GM21529 (cell line): ENCODE results near the gene HCK.

Experiments used
- ATAC-seq: cut with Tn5 transposase; IDR thresholded peaks from one replicate; pipeline ENCODE4 v1.9.1; 2021; ENCODE audit not compliant: unreplicated experiment

The HCK gene

DNA sequence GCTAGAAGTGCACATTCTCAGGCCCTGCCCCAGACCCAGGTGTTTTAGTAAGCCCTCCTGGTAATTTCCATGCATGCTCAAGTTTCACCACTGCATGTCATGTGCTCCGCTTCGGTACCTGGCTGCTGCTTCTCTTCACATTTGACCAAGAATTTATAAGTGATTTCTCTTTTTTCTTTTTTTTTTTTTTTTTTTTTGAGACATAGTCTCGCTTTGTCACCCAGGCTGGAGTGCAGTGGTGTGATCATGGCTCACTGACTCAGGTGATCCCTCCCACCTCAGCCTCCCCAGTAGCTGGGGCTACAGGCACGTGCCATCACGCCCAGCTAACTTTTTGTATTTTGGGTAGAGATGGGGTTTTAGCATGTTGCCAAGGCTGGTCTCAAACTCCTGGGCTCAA is 73.5 kb downstream of the HCK start:
- ATAC-seq: no peak

DNA sequence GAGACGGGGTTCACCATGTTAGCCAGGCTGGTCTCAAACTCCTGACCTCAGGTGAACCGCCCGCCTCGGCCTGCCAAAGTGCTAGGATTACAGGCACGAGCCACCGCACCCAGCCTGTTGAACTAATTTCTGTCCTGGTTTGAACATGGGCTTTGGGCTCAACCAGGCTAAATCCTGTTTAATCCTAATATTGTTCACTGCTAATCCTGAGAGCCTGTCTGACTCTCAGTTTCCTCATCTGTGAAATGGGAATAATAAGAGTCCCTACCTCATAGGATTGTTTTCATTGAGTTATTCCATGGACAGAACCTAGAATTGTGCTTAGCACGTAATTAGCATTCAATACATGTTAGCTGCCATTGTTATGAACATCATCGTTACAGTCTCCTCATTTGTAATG is 74.9 kb downstream of the HCK start:
- no peak for ATAC-seq

DNA sequence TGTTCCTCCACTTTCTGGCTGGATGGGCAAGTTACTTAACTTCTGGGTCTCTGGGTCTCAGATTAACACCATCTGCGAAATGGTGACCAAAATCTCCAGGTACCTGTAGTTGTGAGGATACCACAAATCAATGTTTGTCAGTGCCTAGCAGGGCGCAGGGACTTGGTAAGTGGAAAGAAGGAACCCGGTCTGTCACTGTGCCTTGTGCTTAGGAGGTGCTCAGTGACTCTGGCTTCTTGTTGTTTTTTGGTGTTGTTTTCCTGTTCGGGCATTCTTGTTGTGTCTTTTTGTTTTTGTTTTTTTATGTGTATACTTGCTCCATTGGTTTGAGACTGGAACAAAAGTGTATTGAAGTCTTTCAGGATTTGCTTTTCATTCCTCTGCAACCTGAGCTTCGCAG is 75.3 kb downstream of the HCK start:
- ATAC-seq: no peak

DNA sequence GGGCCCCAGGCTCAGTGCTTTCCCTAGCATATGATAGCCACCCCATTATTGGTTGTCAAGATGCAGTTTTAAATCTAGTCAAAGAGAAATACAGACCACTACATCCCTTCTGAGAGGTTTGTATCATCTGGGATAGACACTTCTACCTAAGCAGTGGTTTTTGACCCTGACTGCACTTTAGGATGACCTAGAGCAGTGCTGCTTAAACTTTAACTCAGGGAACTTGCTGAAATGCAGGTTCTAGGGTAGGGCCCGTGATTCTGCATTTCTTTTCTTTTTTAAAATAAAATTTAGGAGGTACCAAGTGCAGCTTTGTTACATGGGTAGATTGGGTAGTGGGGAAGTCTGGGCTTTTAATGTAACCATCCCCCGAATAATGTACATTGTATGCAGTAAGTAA is 76.1 kb downstream of the HCK start:
- no peak for ATAC-seq

DNA sequence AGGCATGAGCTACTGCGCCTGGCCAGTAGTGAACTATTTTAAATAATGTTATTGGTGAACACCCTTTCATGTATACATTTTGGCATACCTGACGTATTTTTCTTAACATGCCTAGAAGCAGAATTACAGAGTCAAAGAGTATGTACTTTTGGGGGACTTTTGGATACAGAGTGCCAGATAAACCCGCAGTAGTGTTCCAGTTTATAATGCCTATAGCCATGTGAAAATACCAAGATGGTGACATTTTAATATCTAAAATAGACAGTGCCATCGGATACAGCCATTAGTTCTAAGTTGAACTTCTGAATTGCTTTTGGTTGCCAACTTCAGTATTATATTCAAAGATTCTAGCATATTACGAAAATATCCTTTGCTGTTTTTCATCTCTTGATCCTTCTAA is 77.8 kb downstream of the HCK start:
- ATAC-seq: no peak

DNA sequence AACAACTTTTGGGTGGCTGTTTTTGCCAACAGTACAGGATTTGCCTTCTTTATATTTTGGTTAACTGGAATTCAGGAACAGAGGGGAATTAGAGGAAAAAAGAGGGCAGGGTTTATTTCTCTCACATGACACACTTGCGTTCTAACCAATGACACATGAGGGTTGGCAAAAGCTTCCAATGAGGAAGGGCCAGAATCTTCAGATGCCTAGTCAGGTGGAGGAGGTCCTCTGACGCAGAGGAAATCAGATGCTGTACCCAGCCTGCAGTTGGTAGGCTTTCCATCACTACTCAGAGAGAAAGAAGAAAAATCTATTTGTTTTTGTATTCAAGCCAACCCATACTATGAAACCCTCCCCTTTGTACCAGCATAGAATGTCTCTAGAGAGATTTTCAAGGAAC is 78.3 kb downstream of the HCK start:
- no peak for ATAC-seq

DNA sequence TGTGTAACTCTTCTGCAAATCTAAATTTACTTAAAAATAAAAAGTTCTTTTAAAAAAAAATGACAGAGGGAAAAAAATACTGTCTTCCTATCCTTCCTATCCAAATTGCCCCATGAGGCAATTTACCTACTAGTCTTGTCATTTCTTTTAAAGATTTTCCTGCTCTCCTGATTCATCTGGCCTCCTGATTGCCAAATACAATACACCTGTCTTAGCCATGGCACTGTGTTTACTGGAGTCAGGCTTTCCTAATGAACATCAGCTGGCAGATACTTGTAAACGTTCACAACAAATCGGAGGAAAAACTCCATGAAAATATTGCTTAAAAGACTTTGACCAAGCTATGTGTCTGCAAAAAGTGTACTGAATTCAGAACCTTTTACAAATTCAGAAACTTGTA is 78.9 kb downstream of the HCK start:
- ATAC-seq: no peak

DNA sequence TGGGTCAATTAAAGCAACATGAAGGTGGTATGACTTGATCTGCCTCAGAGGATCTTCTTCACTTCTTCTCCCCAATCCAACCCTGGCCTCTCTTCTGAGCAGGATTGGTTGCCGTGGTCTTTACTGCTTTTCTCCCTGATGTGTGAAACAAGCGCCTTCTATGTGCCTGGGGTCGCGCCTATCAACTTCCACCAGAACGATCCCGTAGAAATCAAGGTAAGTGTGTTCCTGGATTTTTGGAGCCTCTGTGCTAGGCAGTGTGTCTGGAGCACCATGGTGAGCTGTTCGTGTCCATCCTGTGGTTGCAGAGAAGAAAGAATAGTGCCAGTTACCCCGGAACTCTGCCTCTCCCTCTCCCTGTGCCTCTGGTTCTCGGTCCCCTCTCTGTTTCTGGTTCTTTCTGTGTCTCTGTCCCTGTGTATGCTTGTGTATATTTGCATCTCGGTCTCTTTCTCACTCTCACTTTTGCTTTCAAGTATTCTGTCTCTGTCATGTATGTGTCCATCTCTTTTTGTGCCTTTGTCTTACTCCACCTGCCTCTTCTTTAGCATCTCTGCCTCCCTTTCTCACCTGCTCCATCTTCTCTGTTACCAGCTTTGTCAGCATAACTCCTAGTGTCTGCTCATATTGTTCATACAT is 81.0 kb downstream of the HCK start:
- peak; percentile 73 for ATAC-seq

DNA sequence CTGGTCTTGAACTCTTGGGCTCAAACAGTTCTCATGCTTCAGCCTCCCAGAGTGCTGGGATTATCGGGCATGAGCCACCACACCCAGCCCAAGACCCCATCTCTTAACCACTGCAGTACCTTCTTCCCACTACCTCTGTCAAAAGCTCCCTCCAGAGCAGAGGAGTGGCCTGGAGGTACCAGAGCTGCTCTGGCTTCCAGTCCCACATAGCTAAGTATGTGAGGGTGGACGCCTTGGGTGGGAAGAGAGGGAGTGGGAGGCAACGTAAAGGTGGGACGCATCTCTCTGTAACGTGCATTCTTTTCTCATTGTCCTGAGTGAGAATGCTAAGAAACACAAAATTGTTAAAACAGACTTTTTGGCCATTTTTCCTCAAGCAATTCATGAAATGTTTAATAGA is 82.0 kb downstream of the HCK start:
- no peak for ATAC-seq

DNA sequence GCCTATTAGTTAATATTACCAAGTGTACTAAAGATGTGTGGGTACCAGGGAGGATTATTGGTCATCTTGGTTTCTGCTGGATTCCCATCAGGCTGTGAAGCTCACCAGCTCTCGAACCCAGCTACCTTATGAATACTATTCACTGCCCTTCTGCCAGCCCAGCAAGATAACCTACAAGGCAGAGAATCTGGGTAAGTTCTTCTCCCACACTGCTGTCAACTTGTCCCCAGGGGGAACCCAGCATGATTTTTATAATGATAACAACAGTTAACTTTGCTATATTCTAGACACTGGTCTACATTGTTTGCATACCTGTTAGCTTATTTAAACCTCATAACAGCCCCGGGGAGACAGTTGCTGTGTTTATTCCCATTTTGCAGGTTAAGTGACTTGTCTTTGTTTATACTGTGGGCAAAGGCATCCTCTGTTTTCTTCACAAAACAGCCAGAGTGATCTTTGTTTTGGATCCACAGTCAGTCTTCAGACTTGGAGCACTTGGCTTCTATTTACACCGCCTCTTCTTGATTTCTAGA is 84.0 kb downstream of the HCK start:
- no peak for ATAC-seq

DNA sequence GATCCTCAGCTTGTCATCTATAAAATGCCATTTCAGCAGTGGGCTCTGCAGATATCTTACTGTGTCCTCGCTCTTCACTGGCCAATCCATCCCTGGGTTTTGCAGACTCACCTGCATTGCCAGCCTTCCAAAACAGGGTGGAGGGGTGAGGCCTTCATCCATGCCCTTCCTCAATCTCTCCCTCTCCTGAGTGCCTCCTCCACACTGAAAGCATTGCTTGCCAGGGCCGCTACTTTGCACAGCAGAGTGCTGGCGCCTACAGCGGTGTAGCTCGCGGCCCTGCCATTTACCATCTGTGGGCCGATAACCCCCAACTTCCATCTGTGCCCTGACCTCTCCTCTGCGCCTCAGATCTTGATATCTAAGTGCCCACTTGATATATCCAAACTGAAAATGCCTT is 86.9 kb downstream of the HCK start:
- no peak for ATAC-seq

DNA sequence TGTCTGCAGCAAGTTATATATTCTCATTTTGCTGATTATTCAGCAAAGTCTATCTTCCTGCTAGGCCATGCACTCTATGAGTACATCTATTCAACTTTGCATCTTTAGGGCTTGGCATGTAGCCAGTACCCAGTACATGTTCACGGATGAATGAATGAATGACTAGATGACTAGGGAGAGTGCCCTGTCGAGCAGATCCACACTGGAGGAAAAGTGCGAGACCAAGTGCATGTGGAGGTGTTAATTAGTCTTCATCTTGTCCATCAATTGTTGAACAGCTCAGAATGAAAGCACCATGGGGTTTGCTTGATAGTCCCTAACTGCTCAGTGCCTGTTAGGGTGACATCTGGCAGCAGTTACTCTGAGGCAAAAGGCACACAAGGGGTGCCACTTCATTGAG is 87.9 kb downstream of the HCK start:
- ATAC-seq: no peak

DNA sequence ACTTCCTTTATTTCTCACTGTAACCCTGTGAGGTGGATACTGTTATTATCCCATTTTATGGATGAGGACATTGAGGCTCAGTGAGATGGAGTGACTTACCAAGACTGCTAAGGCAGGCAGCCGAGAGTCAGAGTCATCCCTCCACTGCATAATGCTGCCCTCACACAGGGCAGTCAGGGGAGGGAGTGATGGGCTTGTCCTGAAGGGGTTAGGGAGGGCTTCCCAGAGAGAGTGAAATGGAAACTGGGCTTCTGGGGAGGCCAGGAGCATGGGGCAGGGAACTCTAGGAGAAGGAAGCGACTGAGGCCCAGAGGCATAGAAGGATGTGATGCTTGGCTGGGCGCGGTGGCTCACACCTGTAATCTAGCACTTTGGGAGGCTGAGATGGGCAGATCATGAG is 88.6 kb downstream of the HCK start:
- no peak for ATAC-seq

DNA sequence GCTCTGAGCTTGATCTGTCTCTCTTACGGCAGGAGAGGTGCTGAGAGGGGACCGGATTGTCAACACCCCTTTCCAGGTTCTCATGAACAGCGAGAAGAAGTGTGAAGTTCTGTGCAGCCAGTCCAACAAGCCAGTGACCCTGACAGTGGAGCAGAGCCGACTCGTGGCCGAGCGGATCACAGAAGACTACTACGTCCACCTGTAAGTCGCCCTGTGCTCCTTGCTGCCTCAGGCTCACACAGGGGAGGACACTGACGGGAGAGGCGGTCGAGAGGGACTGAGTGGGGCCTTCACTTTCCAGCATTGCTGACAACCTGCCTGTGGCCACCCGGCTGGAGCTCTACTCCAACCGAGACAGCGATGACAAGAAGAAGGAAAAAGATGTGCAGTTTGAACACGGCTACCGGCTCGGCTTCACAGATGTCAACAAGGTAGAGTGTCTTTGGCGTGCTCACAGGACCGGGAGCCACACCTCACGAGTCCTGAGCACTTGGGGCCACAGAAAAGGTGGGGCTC is 89.5 kb downstream of the HCK start:
- no peak for ATAC-seq

DNA sequence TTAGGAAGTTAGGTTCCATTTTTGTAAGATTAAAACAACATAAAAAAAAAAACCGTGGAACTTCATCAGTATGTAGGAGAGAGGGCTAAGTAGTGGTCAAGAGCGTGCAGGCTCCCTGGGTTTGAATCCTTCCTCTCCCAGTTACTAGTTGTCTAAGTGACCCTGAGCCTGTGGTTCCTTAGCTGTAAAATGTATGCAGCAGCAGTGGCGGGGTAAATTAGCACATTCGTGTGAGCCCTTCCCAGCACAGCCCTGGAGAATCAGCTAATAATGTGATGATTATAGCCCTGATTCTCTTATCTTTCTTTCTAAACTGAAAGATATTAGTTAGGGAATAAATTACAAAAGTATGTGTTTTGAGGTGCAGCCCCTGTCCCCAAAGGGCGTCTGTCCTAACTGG is 90.0 kb downstream of the HCK start:
- ATAC-seq: no peak

DNA sequence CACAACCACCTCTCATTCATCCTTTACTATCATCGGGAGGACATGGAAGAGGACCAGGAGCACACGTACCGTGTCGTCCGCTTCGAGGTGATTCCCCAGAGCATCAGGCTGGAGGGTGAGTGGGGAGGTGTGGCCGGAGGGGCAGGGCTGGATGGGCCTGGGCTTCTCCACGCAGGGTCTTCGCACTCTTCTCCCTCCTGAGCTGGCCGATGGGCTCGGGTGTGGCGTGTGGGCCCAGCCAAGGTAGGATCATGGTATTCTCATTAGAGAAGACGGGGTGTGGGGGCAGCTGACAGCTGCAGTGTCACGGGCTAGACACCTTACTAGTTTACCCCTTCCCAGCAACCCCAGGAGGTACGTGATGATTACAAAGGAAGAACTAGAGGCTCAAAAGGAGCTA is 90.9 kb downstream of the HCK start:
- no peak for ATAC-seq

DNA sequence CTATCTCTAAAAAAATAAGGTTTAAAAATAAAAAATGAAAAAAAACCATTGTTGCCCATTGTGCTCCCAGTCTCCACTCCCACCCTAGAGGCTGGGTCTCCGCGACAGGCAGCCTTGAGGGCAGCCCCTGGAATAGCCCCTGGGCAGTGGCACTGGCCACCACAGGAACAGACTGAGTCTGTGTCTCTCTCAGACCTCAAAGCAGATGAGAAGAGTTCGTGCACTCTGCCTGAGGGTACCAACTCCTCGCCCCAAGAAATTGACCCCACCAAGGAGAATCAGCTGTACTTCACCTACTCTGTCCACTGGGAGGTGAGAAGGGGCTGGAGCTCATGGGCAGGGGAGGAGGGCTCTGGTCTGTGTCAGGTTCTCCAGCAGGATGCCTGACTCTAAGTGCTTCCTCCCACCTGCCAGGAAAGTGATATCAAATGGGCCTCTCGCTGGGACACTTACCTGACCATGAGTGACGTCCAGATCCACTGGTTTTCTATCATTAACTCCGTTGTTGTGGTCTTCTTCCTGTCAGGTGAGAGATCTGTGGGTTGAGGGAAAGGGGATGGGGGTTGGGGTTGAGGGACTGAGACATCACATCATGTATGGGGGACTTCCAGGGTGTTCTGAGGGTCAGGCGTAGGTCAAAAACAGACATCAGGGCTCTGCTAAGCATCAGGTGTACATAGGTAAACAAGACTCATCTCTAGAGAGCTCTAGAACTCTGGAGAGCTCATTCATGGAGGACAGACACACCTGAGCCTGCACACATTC is 93.0 kb downstream of the HCK start:
- no peak for ATAC-seq

DNA sequence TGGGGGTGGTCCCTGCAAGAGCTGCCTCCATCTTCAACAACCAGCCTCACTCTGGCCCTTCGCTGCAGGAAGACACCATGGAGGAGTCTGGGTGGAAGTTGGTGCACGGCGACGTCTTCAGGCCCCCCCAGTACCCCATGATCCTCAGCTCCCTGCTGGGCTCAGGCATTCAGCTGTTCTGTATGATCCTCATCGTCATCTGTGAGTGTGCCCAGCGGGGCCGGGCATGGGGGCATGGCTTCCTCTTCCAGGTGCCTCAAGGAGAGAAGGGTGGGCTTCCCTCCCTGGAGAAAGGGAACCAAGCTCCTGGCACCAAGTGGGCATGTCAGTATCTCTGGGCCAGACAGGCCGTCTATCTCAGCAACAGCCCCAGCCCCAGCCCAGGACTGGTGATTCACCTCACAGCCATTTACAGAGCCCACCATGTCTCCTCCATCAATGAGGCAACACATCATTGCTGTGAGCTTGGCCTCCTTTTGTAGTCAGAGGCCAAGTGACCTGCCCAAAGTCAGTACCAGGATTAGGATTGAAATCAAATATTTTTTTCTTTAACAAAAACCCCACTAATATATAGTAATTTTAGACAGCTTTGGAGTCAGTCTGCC is 97.6 kb downstream of the HCK start:
- no peak for ATAC-seq

DNA sequence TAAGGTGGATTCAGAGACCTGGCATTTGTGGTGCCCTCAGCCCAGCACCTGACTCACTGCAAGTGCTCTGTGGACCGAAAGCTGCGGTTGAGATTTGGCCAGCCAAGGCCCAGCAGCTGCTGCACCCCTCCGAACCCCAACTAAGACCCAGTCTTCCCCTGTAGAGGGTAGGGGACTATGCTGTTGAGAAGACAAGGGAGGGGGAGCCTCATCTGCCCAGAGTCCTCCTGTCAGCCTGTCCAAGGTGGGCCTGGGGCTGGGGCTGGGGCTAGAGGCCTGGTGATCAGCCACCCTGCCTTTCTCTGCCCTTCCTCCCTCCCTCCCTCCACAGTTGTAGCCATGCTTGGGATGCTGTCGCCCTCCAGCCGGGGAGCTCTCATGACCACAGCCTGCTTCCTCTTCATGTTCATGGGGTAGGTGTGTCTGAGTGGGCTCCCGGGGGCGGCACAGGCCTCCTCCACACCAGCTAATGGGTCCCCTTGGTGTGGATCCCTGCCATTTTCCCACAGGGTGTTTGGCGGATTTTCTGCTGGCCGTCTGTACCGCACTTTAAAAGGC is 98.3 kb downstream of the HCK start:
- ATAC-seq: no peak
